Measurements from ENCODE around the gene GAREM1. TPM values are rescaled to one million over a fixed set of nuclear protein-coding genes. Genes with fewer than 3 reads are reported as not detected.

The GAREM1 gene
- total and polyA plus RNA-seq, 8 donors, result 2.9 to 55.9 (median 13.5) TPM

- ATAC-seq (no peak), DNase-seq (no peak), FAIRE-seq (no peak)
- 75 to 82% methylated on average over 8 of the region's 8 CpGs for WGBS, 2 donors
- Histone ChIP-seq H3K4me3 (no peak overlapping the region), H3K36me3 (no peaks in the 10 kb centered on the region), H3K4me1 (no peaks in the 10 kb centered on the region), H3K27ac (no peak overlapping the region), H3K27me3 (no peaks in the 10 kb centered on the region), H3K9me3 (no peaks in the 10 kb centered on the region)
- intact Hi-C loops (cut with DNase I), result no loop called here
- no peak for TF ChIP-seq CTCF (IDR thresholded peaks at IDR 0.05)
These were observed 221.3 kb downstream of the GAREM1 start for GRCh38 chr18:32249147-32249929.

DNA sequence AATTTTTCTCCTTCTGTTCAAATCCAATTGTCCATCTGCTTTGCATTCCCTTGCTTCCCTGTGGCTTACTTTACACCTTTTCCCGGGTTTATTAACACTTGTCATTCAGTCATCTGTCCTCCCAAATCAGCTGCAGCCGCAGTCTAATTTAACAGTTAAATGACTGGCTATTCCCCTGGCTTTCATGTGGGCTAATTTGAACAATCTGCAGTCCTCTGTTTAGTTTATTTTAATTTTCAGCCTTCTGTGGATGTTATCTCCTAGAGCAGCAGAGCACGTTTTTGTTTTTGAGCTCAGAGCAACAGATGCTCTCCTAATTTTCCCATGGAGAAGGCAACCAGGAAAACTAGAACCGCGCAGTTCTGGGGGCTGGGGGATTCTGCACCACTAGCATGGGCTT lies 225.8 kb downstream of the GAREM1 start:
- no peaks in the 10 kb centered on the region for H3K4me1 ChIP-seq
- DNase-seq, result no peak
- WGBS, 2 donors, result 58 to 61% methylated on average over 5 of the region's 5 CpGs
- no peak for ATAC-seq
- no peaks in the 10 kb centered on the region for H3K27me3 ChIP-seq
- intact Hi-C loops (cut with DNase I), result no loop called here
- no peaks in the 10 kb centered on the region for H3K9me3 ChIP-seq
- TF ChIP-seq CTCF (IDR thresholded peaks at IDR 0.05), result no peak
- no peak overlapping the region for H3K4me3 ChIP-seq
- no peak overlapping the region for H3K27ac ChIP-seq
- FAIRE-seq, result no peak
- H3K36me3 ChIP-seq, result no peaks in the 10 kb centered on the region

DNA sequence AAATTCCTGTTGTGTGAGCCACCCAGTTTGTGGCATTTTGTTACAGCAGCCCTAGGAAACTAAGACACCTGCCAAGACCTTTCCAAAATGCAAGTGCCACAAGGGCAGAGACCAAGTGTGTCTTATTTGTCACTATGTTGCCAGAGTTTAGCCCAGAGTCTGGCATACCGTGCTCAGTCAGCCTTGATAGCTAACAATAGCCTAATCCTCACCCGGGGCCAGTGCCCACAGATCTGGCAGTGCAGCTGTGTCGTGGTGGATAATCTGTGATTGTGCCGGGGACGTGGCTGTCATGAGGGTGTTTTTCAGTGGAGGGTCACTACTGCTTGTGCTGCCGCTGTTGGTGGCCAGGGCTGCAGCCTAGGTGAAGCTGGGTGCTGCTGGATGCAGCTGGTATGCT lies 227.3 kb downstream of the GAREM1 start:
- Histone ChIP-seq H3K4me3 (no peak overlapping the region), H3K27ac (no peak overlapping the region), H3K4me1 (no peaks in the 10 kb centered on the region), H3K9me3 (no peaks in the 10 kb centered on the region), H3K36me3 (no peaks in the 10 kb centered on the region), H3K27me3 (no peaks in the 10 kb centered on the region)
- ATAC-seq, result no peak
- DNase-seq, result no peak
- intact Hi-C loops (cut with DNase I), result no loop called here
- FAIRE-seq, result no peak
- WGBS, 2 donors, result 86 to 90% methylated on average over 6 of the region's 6 CpGs
- TF ChIP-seq CTCF (IDR thresholded peaks at IDR 0.05), result no peak

DNA sequence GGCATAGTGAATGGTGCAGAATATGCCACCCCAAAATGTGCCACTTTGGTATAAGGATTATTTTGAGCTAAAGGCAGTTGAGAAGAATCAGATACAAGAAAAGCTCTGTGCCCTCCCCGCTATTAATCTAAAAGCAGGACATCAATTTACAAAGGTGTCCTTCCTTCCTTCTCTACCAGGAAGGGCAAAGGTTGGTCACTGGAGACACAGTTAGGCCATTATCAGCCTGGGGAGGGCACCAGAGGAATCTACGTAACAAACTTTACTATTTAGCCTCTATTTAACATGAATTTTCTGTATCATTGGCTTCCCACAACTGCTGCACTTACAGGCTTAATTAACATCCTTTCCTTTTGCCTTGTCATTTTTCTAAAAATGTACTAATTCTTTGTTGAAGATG lies 228.3 kb downstream of the GAREM1 start:
- DNase-seq (no peak), FAIRE-seq (no peak), ATAC-seq (no peak)
- no peak overlapping the region for H3K27ac ChIP-seq
- no peaks in the 10 kb centered on the region for H3K4me1 ChIP-seq
- no peaks in the 10 kb centered on the region for H3K9me3 ChIP-seq
- intact Hi-C loops (cut with DNase I), result no loop called here
- H3K36me3 ChIP-seq, result no peaks in the 10 kb centered on the region
- no peak overlapping the region for H3K4me3 ChIP-seq
- TF ChIP-seq CTCF (IDR thresholded peaks at IDR 0.05), result no peak
- no peaks in the 10 kb centered on the region for H3K27me3 ChIP-seq
- 90 to 91% methylated on average over 2 of the region's 2 CpGs for WGBS, 2 donors

- Histone ChIP-seq H3K36me3 (no peaks in the 10 kb centered on the region), H3K4me1 (no peaks in the 10 kb centered on the region), H3K27ac (no peak overlapping the region), H3K9me3 (no peaks in the 10 kb centered on the region), H3K27me3 (no peaks in the 10 kb centered on the region), H3K4me3 (no peak overlapping the region)
- no peak for FAIRE-seq
- ATAC-seq, result no peak
- WGBS, 2 donors, result 91 to 93% methylated on average over 5 of the region's 5 CpGs
- intact Hi-C loops (cut with DNase I), result no loop called here
- DNase-seq, result no peak
- no peak for TF ChIP-seq CTCF (IDR thresholded peaks at IDR 0.05)
These were observed 231.9 kb downstream of the GAREM1 start for GRCh38 chr18:32238635-32239268.
